AG04449 (cell line): ENCODE data around the gene FAM9C.

Source experiments
- CTCF ChIA-PET: fragments of 350-600 bp; formaldehyde crosslinking; extraction: SDS; loops from one replicate; lab custom pipeline; 2021; ENCODE audit warnings: antibody characterized with exemption; lab: Yijun Ruan, JAX
- POLR2A ChIA-PET: fragments of 400-600, 350-600 bp; formaldehyde crosslinking; extraction: SDS; loops from one replicate; lab custom pipeline; 2020; ENCODE audit warnings: antibody characterized with exemption, inconsistent platforms; lab: Yijun Ruan, JAX
- DNase-seq: peaks from one replicate; pipeline ENCODE4 v3.0.0-alpha.2; 2010; ENCODE audit warnings: low read depth, low spot score
- H3K4me3 ChIP-seq: 2 replicates; pipeline ENCODE4 v1.5.1; 2011; ENCODE audit warnings: low read depth, mild to moderate bottlenecking, control low read depth, low read length
- CTCF ChIP-seq: IDR thresholded peaks from one replicate; pipeline ENCODE4 v1.5.1; 2011; ENCODE audit warnings: mild to moderate bottlenecking, moderate library complexity, low read length, control low read depth, inconsistent platforms; ENCODE audit not compliant: insufficient read depth; ENCODE audit errors: missing control alignments

FAM9C gene

GRCh38 chrX:13044441-13044840, at the start of gene FAM9C:
FAM9C (minus strand) TSS chrX:13044620; CDS start chrX:13043789, 831 bp downstream.
- no peak for DNase-seq
- CTCF ChIA-PET = no interaction called here

GRCh38 chrX:13093529-13094140, 49.2 kb upstream of the FAM9C start:
- POLR2A ChIA-PET = no interaction called here

More at GRCh38 chrX:13044441-13044840, at the start of gene FAM9C:
- H3K4me3 ChIP-seq = no peak within 1 kb of the TSS
- POLR2A ChIA-PET = no interaction called here
- no peak for TF ChIP-seq CTCF

GRCh38 chrX:13092455-13092941, 48.1 kb upstream of the FAM9C start:
- CTCF ChIA-PET = no interaction called here
- no peak for DNase-seq
- TF ChIP-seq CTCF = no peak
- POLR2A ChIA-PET = no interaction called here
- no peak overlapping the region for H3K4me3 ChIP-seq

More at GRCh38 chrX:13093529-13094140, 49.2 kb upstream of the FAM9C start:
- no peak overlapping the region for H3K4me3 ChIP-seq
- CTCF ChIA-PET = no interaction called here
- no peak for DNase-seq
- TF ChIP-seq CTCF = no peak

GRCh38 chrX:13091111-13091765, 46.8 kb upstream of the FAM9C start:
- ChIA-PET CTCF (interaction anchor here (1.1 kb wide), 1 partner anchor 8 kb away, joined by 3 read pairs; no protein-coding TSS in a partner anchor), POLR2A (no interaction called here)
- no peak overlapping the region for H3K4me3 ChIP-seq
- TF ChIP-seq CTCF = no peak
- no peak for DNase-seq

- no peak for DNase-seq
- CTCF ChIA-PET = interaction anchor here (1.1 kb wide), 1 partner anchor 9 kb away, joined by 3 read pairs; no protein-coding TSS in a partner anchor
- no peak for TF ChIP-seq CTCF
- H3K4me3 ChIP-seq = no peak overlapping the region
- POLR2A ChIA-PET = no interaction called here
These were observed 46.1 kb upstream of the FAM9C start for GRCh38 chrX:13090339-13091110.

GRCh38 chrX:13090027-13090338, 45.6 kb upstream of the FAM9C start:
- H3K4me3 ChIP-seq = no peak overlapping the region
- TF ChIP-seq CTCF = no peak
- ChIA-PET CTCF (no interaction called here), POLR2A (no interaction called here)
- DNase-seq = no peak
